Stimulated activated CD4-positive, alpha-beta T cell treated with anti-CD3 and anti-CD28 coated beads, TNF-alpha, amount 100 ng/mL, for 4 hours (primary cell): Measurements from ENCODE around the gene TEX52.

ENCODE experiments used
- DNase-seq, 3 experiments: peaks; one replicate each; pipeline ENCODE4 v3.0.0-alpha.2; 2020; ENCODE audit warnings: low read depth in 3 of 3

Gene TEX52

DNA sequence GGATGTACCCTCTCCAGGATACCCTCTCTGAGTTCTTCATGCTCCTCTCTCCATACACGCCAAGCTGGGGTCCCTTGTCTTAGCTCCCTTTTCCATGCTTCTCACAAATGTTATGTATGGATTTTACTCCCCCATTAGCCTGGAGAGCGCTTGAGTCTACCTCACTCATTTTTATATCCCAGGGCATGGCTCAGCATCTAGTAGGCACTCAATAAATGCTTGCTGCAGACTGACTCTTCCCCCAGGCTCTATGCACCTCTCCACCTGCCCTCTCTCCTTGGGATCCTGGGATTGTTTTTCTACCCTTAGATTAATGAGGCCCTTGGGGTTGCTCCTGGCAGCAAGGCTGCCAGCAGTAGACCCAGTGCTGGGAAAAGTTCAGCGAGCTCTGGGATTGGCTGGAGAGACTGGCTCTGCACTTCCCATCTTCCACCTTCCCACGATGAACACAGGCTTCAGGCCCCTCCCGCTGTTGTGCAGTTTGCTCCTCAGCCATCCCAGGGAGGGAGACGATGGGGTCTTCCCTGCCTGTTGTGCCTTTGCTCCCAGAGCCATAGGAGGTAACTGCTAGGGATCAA lies 24.2 kb downstream of the TEX52 start:
- DNase-seq = no peak

DNA sequence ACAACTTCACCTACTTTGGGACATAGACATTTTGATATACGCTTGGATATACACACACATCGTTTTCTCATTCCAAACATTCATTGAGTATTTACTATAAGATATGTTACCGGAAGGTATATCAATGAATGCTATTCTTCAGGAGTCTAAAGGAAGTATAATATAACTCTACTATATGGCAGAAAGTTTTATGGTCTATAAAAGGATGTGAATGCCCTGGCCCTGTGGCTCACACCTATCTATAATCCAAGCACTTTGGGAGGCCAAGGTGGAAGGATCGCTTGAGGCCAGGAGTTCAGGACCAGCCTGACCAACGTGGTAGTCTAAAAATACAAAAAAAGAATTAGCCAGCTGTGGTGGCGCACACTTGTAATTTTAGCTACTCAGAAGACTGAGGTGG lies 27.6 kb downstream of the TEX52 start:
- no peak for DNase-seq

GRCh38 chr12:2826721-2827515 lies 29.9 kb downstream of the TEX52 start:
- DNase-seq = no peak

DNA sequence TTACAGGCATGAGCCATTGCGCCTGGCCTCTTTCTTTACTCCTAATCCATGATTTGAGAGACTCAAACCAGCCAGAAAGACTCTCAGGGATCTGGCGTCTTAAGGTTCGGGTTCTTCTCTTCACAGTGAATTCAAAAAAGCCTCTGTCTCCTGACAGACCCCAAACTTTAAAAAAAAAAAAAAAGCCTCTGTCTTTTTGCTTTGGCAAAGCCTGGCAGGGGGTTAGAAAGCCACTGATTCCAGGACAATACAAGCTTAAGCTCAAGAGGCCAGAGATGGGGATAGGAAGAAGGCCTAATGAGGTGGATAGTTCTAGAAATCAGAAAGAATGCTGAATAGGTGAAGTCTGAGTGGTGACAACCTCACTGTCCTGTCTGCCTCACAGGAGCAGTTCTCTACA lies 30.8 kb downstream of the TEX52 start:
- DNase-seq = no peak

GRCh38 chr12:2825132-2825531 lies 31.7 kb downstream of the TEX52 start:
- DNase-seq = no peak

- no peak for DNase-seq
Observed at GRCh38 chr12:2824541-2824940, 32.3 kb downstream of the TEX52 start.

DNA sequence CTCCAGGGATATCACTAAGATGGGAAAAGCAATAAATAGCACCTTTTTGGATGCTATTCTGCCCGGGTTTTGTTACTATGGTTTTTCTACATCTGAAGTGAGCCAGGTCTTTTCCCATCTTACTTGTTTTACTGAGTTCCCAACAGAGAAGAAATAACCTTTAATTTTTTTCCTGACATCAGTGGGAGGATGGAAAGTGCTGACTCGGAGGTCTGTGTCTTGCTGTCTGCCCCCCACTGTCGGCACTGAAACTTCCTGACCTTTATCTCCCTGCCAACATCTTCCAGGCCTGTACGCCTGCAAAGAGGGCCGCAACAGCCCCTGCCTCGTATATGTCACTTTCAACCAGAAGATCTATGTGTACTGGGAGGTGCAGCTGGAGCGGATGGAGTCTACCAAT lies 33.4 kb downstream of the TEX52 start:
- DNase-seq = no peak

DNA sequence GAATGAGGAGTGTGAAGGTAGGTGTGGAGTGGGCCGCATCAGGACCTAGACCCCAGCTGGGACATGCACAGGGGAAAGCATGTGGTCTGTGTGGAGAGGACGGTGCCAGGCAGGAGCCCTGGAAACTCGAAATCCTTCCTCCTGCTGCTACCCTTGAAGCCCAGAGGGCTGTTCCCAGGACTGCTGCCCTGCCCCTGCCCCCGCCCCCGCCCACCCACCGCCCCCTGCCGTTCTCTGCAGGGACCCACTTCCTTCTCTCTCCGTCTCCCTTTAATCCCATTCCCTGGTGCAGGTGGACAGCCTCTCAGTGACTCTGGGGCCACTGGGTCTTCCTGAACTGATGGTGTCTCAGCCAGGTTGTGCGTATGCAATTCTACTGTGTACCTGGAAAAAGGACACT lies 36.4 kb downstream of the TEX52 start:
- DNase-seq = no peak

DNA sequence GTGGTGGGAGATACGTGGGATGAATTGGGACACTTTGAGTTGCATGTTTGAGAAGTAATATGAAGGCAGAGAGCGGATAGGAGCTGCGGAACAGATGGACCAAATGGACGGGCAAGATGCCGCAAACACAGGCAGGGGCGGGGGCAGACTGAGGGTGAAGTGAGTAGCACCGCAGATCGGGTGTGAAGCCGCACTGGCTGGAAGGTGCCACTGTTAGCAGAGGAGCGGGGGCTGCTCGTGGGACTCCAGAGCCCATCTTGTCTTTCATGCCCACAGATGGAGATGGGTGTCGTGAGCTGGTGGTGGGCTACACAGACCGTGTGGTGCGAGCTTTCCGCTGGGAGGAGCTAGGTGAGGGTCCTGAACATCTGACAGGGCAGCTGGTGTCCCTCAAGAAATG lies 37.0 kb downstream of the TEX52 start:
- no peak for DNase-seq

GRCh38 chr12:2813214-2814185 lies 43.3 kb downstream of the TEX52 start:
- DNase-seq = peak in 2 of 3 experiments; percentile 19 to 22

DNA sequence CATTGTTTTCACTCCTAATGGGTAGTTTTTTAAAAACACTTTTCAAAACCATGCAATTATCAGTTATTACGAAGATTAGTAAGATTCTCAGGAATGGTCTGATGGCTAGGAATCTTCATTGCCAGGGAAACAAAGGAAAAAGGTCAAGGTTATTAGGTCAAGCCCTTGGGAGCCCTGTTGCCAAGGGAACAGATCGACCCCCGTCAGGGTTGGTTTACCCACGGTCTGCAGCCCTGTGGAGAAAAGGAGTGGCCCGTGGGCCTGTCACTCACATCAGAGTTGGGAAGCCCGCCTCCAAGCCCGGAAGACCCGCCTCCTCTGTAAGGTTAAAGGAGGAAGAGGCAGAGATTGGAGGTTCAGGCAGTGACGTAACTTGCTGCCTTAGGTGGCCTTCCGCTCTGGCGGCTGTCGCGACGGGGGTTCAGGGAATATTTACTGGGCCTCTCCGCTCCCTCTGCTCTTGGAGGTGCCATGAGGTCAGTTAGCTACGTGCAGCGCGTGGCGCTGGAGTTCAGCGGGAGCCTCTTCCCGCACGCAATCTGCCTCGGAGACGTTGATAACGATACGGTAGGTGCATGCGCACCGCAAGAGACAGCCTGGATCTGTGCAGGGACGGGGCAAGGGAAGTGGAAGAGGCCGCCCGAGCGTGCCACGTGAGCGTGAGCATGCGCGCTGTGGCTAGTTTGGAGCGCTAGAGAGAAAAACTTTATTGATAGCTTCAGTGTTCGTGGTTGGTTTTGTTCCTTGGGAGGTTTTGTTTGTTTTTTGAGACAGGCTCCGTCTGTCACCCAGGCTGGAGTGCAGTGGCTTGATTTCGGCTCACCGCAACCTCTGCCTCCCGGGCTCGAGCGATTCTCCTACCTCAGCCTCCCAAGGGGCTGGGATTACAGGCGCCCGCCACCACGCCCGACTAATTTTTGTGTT lies 44.3 kb downstream of the TEX52 start, which contains the start of gene ITFG2:
Gene ITFG2 (plus strand): TSS at position 379 of the 924 bp plus-strand sequence. CDS start 93 bp downstream, at position 472.
- peak; percentile 83 to 93 (median 92) for DNase-seq

DNA sequence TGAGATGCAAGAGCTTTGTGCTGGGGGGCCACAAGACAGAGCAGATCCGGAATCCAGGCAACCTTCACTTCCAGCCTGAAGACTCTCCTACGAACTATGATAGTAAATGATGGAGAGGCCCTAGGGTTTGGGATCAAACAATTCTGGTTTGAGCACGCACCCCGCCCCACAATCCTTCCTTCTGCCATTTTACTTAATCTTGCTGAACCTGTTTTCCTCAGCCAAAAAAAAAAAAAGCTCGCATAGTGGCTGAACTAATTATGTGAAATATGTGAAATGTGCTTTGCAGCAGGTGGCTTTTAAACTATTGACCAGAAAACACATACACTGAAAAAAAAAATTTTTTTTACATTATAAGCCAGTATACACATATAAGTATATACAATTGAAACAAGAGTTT lies 45.0 kb downstream of the TEX52 start:
- DNase-seq = no peak

- DNase-seq = no peak
Observed at GRCh38 chr12:2806700-2807099, 50.1 kb downstream of the TEX52 start.

GRCh38 chr12:2805143-2805520 lies 51.7 kb downstream of the TEX52 start:
- DNase-seq = no peak

DNA sequence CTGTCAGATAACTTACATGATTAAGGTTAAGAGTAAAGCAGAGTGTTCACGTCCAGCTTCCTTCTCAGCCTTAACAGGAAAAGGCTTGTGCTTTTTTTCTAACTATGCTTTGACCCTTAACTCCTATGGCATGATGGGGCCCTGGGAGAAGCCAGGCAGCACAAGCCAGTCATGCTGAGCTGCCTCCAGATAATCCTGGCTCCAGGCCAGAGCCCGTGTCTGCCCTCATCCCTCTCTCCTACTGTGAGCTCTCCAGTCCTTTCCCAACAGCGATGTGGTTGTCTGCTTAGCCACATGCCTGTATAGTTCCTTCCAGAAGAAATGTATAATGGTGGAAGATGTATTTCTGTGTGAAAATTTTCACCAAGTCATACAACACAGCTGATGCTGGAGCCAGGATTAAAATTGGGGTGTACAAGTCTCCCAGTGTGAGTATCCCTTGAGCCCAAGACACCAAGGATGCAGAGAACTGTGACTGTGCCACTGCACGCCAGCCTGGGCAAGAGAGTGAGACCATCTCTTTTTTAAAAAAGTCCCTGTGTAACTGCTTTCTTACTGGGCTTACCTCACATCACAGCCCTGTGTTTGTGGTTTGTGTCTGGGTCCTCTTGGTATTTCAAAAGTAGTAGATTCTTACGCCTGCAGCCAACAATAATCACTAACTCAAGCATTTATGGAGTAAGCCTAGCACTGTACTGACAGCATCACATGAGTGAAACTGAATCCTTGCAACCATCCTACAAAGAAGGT lies 52.3 kb downstream of the TEX52 start:
- no peak for DNase-seq

DNA sequence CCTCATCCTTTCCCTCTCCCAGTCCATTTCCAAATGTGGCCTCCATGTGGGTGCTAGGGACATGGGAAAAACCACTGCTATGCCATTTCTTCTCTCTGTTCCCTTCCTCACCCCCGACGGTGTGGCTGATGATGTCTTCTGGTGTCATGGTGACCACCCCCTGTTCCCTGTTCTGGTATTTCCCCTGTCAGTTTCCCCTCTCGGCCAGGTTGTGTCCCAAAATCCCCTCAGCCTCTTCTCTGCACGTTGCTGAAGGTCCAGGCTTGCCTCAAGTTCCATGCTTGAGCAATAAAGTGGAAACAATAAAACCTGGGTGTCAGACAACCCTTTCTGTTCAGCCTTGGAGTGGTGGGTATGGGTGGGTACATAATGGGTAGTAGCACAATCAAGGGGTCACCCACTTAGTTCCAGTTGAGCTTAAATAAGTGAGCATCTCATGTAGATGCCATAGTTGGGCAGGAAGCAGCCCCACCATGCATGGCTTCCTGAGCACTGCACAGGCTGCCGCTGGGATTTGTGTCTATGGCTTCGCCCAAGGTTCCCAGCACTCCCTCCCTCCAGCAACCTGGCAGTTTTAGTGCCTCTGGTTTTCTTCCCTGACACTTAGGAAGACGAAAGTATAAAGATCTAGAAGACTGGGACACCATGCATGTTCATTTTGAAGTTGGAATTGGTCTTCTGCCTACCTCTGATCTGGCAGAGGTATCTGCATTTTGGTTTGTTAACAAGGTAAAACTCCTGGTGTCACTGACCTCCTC lies 53.0 kb downstream of the TEX52 start:
- no peak for DNase-seq

DNA sequence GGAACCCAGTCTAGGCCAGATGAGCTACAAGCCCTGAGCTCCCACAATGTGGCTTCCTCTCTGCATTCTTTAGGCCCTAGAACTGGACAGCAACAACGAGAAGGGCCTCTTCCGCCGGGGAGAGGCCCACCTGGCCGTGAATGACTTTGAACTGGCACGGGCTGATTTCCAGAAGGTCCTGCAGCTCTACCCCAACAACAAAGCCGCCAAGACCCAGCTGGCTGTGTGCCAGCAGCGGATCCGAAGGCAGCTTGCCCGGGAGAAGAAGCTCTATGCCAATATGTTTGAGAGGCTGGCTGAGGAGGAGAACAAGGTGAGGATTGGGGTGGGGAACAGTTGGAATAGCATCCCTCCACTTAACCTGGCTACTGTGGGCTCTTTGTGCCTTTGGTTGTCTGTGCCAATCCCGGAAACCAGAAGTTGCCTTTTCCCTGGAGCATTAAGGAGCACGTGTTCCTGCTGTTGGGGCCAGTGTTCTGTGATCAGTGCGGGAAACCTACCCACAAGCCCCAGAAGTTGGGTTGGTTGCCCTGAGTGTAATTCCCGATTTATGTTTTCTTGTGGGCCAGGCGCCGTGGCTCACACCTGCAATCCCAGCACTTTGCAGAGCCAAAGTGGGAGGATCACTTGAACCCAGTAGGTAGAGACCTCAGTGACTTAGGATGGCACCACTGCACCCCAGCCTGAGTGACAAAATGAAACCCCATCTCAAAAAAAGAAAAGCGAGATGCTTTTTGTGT lies 55.6 kb downstream of the TEX52 start:
- no peak for DNase-seq

GRCh38 chr12:2800046-2800570 lies 56.7 kb downstream of the TEX52 start:
- DNase-seq = no peak
